CD4-positive, alpha-beta T cell (primary cell): ENCODE measurements around the gene PWP1. TPM values are rescaled to one million over a fixed set of nuclear protein-coding genes. Genes with fewer than 3 reads are reported as not detected.

Experiments used
- ATAC-seq: fragments of 200-7000 bp; cut with Tn5 transposase; one replicate; pipeline ENCODE4 v1.10.0; 2022; ENCODE audit warnings: mild to moderate bottlenecking; ENCODE audit not compliant: poor library complexity
- CTCF ChIA-PET: fragments of 350-600 bp; sonication (Branson Sonifier 250); formaldehyde crosslinking; loops from one replicate; lab custom pipeline; 2021; ENCODE audit warnings: antibody characterized with exemption, inconsistent platforms; lab: Charles Lee
- POLR2A ChIA-PET: fragments of 350-600 bp; sonication (Branson Sonifier 250); formaldehyde crosslinking; loops from one replicate; lab custom pipeline; 2021; ENCODE audit warnings: antibody characterized with exemption, inconsistent platforms; lab: Charles Lee
- DNase-seq, 14 experiments: peaks; one replicate each; pipeline ENCODE4 v3.0.0-alpha.2; 2013 to 2020; ENCODE audit warnings: mixed read lengths in 2 of 14
- H3K27ac ChIP-seq, 2 donors: one replicate each; pipeline versions ENCODE4 v1.5.1 to v1.7.0; 2013; ENCODE audit warnings: low read length in 2 of 2, low read depth in 1 of 2, mild to moderate bottlenecking in 1 of 2
- H3K27me3 ChIP-seq, 2 experiments: 1 replicate in 1 of 2; 2 replicates in 1 of 2; pipeline versions ENCODE4 v1.6.1 to v1.7.0; 2013; ENCODE audit warnings: low read length in 2 of 2, control low read depth in 1 of 2, mild to moderate bottlenecking in 1 of 2, moderate library complexity in 1 of 2; ENCODE audit not compliant: insufficient read depth in 2 of 2, control insufficient read depth in 1 of 2
- H3K36me3 ChIP-seq: one replicate; pipeline ENCODE4 v1.6.1; 2013; ENCODE audit warnings: low read length, control low read depth; ENCODE audit not compliant: insufficient read depth
- H3K4me1 ChIP-seq: one replicate; pipeline ENCODE4 v1.6.1; 2013; ENCODE audit warnings: low read length, control low read depth; ENCODE audit not compliant: insufficient read depth
- H3K4me3 ChIP-seq: one replicate; pipeline ENCODE4 v1.5.1; 2013; ENCODE audit warnings: mild to moderate bottlenecking, low read length, moderate library complexity
- H3K9me3 ChIP-seq, 2 experiments: 1 replicate in 1 of 2; 2 replicates in 1 of 2; pipeline versions ENCODE4 v1.6.1 to v1.7.0; 2013; ENCODE audit warnings: low read length in 2 of 2, mild to moderate bottlenecking in 2 of 2, control low read depth in 1 of 2, moderate library complexity in 1 of 2; ENCODE audit not compliant: control insufficient read depth in 1 of 2, insufficient read depth in 1 of 2
- H3K27ac Mint-ChIP-seq: one replicate; pipeline ENCODE4 v1.8.0; 2020; ENCODE audit warnings: mixed read lengths
- H3K27me3 Mint-ChIP-seq: one replicate; pipeline ENCODE4 v1.8.0; 2021; ENCODE audit warnings: mixed read lengths
- H3K36me3 Mint-ChIP-seq: one replicate; pipeline ENCODE4 v1.8.0; 2021; ENCODE audit warnings: low read depth, mixed read lengths
- H3K4me1 Mint-ChIP-seq: one replicate; pipeline ENCODE4 v1.8.0; 2021; ENCODE audit warnings: low read depth, mixed read lengths
- H3K4me3 Mint-ChIP-seq: one replicate; pipeline ENCODE4 v1.8.0; 2020; ENCODE audit warnings: mild to moderate bottlenecking, mixed read lengths
- H3K9me3 Mint-ChIP-seq: one replicate; pipeline ENCODE4 v1.8.0; 2020; ENCODE audit warnings: mixed read lengths
- intact Hi-C, 2 experiments: fragments of 100-400 bp; cut with DNase I in 1 of 2; cut with micrococcal nuclease in 1 of 2; formaldehyde crosslinking; loops; one replicate each; pipeline versions ENCODE4 v1.15.1 to v1.9.0; 2023 to 2025; cut with DNase I, micrococcal nuclease
- total RNA-seq, 174 experiments: library from RNA in 2 of 174; stranded (reverse) in 2 of 174; gene quantifications; one replicate each; pipeline ENCODE4 v1.2.3 and lab custom pipeline; 2021 to 2026
- TF ChIP-seq, protein P1 (sequence below): fragments of 200-600 bp; IDR thresholded peaks from one replicate; pipeline ENCODE4 v1.8.0; 2022; ENCODE audit warnings: antibody characterized with exemption, mild to moderate bottlenecking

PWP1 gene
- total RNA-seq, 2 experiments from 2014 or later: 24.1 to 24.2 TPM

DNA sequence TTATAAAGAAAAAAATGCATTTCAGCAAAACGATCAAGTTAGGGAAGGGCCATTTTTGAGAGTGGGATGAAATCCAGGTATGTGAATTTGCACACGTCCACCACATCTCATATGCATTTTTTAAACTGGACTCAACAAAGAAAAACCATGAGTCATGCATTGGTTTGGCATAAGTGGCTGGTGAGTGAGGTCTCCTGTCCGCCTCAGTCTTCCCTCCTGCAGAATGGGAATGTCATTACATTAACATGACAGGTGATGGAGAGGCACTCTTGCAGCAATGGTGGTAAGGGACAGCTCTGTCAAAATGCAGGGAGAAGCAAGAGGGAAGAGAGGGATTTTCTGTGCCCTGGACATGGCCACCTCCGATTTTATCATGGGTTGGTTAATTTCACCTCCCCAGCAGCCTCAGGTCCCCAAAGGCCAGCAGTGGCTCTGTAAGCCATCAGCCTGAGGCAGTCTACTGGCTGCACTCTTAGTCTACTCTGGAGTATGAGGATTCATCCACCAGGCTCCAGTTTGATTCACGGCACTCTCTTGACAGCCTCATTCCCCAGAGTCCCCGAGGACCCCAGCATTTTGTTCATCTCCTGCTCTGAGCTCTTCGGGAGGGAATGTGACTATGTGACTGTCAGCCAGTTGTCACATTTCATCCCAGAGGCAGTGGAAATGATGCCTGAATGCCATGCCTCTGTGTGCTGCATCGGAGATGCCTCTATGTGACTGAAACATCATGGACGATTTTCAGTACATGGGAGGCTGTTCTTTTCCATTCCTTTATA, 17.1 kb upstream of the PWP1 start:
- Mint-ChIP-seq H3K4me3 (no peak overlapping the region), H3K27ac (no peak overlapping the region), H3K4me1 (peaks cover 8% of the 10 kb centered on the region), H3K27me3 (peaks cover 31% of the 10 kb centered on the region), H3K36me3 (no peaks in the 10 kb centered on the region), H3K9me3 (no peaks in the 10 kb centered on the region)
- Histone ChIP-seq H3K27me3 (no peaks in the 10 kb centered on the region), H3K36me3 (no peaks in the 10 kb centered on the region), H3K27ac (no peak overlapping the region), H3K4me1 (no peaks in the 10 kb centered on the region), H3K4me3 (no peak overlapping the region), H3K9me3 (no peaks in the 10 kb centered on the region)
- TF ChIP-seq, protein P1, sequence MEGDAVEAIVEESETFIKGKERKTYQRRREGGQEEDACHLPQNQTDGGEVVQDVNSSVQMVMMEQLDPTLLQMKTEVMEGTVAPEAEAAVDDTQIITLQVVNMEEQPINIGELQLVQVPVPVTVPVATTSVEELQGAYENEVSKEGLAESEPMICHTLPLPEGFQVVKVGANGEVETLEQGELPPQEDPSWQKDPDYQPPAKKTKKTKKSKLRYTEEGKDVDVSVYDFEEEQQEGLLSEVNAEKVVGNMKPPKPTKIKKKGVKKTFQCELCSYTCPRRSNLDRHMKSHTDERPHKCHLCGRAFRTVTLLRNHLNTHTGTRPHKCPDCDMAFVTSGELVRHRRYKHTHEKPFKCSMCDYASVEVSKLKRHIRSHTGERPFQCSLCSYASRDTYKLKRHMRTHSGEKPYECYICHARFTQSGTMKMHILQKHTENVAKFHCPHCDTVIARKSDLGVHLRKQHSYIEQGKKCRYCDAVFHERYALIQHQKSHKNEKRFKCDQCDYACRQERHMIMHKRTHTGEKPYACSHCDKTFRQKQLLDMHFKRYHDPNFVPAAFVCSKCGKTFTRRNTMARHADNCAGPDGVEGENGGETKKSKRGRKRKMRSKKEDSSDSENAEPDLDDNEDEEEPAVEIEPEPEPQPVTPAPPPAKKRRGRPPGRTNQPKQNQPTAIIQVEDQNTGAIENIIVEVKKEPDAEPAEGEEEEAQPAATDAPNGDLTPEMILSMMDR: no peak
- CTCF ChIA-PET: no interaction called here
- ATAC-seq: no peak
- intact Hi-C loops: no loop called here
- no peak for DNase-seq
- POLR2A ChIA-PET: no interaction called here

DNA sequence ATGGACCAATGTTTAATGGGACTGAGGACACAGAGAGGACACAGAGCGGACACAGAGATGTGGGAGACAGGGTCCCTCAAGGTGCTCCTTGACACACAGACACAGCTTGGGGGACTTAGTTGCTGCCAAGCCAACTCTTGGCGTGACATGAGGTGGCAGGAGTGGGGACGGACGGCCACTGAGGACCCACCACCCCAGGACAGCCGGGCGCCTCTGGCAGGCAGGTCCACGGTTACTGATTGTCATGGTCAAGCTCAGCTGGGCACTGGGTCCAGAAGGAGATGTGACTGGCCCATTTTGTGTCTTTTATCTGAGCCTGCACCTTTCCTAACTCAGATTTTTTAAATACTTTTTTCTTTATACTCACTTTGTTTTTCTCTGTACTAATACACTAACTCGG, 15.7 kb upstream of the PWP1 start:
- Mint-ChIP-seq H3K4me1 (peaks cover 6% of the 10 kb centered on the region), H3K27me3 (peaks cover 31% of the 10 kb centered on the region)
- intact Hi-C loops: no loop called here

DNA sequence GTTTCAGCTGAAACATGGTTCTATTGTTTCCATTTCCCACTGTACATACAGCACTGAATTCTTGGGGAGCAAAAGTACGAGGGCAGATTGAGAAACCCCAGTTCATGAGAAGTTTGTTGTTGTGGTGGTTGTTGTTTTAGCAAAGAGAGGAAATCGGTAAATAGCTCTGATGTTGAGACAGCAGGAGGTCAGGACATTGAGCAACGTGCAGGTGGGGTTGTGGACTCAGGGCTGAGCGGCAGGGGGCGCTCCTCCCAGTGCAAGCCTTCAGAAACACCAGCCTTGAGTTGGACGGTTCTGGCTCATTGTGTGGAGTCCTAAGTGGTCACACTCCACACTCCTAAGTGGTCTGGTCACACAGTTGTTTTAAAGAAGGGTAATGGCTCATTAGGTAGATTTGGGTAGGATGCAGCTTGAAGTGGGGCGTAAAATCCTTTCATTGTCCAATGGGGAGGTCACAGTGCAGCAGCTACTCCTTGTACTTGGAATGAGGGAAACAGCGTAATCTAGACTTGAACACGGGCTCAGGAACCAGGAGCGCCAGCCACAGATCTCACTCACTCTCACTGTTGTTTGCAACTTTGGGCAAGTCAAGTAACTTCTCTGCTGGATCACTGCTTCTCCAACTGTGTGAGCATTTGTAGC, 14.5 kb upstream of the PWP1 start:
- ATAC-seq (no peak), DNase-seq (peak in 7 of 14 experiments; percentile 6 to 60 (median 23))
- CTCF ChIA-PET: interaction anchor here (0.8 to 1.6 kb wide), 4 partner anchors 9 to 539 kb away, joined by 3 to 6 read pairs (median 4); no protein-coding TSS in a partner anchor
- Mint-ChIP-seq H3K4me3 (no peak overlapping the region), H3K27ac (no peak overlapping the region), H3K4me1 (peaks cover 6% of the 10 kb centered on the region), H3K9me3 (no peaks in the 10 kb centered on the region), H3K36me3 (no peaks in the 10 kb centered on the region), H3K27me3 (peaks cover 24% of the 10 kb centered on the region)
- H3K36me3 ChIP-seq: no peaks in the 10 kb centered on the region
- no peaks in the 10 kb centered on the region for H3K27me3 ChIP-seq
- no peaks in the 10 kb centered on the region for H3K9me3 ChIP-seq
- no peaks in the 10 kb centered on the region for H3K4me1 ChIP-seq
- no peak overlapping the region for H3K27ac ChIP-seq
- TF ChIP-seq, protein P1: peak; percentile 43
- intact Hi-C loops: no loop called here
- POLR2A ChIA-PET: no interaction called here
- H3K4me3 ChIP-seq: no peak overlapping the region

More for the DNA sequence above, 15.7 kb upstream of the PWP1 start:
- DNase-seq (no peak), ATAC-seq (no peak)
- Histone ChIP-seq H3K4me3 (no peak overlapping the region), H3K9me3 (no peaks in the 10 kb centered on the region), H3K36me3 (no peaks in the 10 kb centered on the region), H3K4me1 (no peaks in the 10 kb centered on the region), H3K27ac (no peak overlapping the region), H3K27me3 (no peaks in the 10 kb centered on the region)
- ChIA-PET CTCF (no interaction called here), POLR2A (no interaction called here)
- H3K4me3 Mint-ChIP-seq: no peak overlapping the region
- TF ChIP-seq, protein P1: no peak
- H3K9me3 Mint-ChIP-seq: no peaks in the 10 kb centered on the region
- no peak overlapping the region for H3K27ac Mint-ChIP-seq
- H3K36me3 Mint-ChIP-seq: no peaks in the 10 kb centered on the region
